HCT116 (cell line): ENCODE results near the gene COL5A3. TPM values are rescaled to one million over a fixed set of nuclear protein-coding genes. Genes with fewer than 3 reads are reported as not detected.

Experiments used
- ATAC-seq: fragments of 200-7000 bp; cut with Tn5 transposase; 2 replicates; pipeline ENCODE4 v1.9.1; 2020; ENCODE audit warnings: mild to moderate bottlenecking, moderate library complexity
- BruUV-seq: library from RNA; stranded (reverse); fragments of 400-500 nt; replicated peaks from 2 replicates; lab custom pipeline; 2021; lab: Mats Ljungman, UMichigan
- CTCF ChIA-PET: fragments of 300-600 bp; sonication (Branson Sonifier 250); formaldehyde crosslinking; loops from one replicate; lab custom pipeline; 2021; ENCODE audit warnings: antibody characterized with exemption; lab: Charles Lee
- POLR2A ChIA-PET: fragments of 300-600, 350-600 bp; sonication (Branson Sonifier 250); formaldehyde crosslinking; loops from one replicate; lab custom pipeline; 2021; ENCODE audit warnings: antibody characterized with exemption; lab: Charles Lee
- RAD21 ChIA-PET, 2 experiments: fragments of 300-600 bp; sonication (Branson Sonifier 250); formaldehyde crosslinking; loops; one replicate each; lab custom pipeline; 2023; ENCODE audit warnings: low total read pairs in 2 of 2; ENCODE audit not compliant: uncharacterized antibody in 2 of 2, unreplicated experiment in 2 of 2, low non-redundant PET in 1 of 2; lab: Charles Lee
- DNase-seq: peaks from one replicate; pipeline ENCODE4 v3.0.0-alpha.2; 2010; ENCODE audit warnings: low read depth, low spot score
- H2AFZ ChIP-seq: fragments of 200-600 bp; shearing (Covaris generic), sonication (generic); 2 replicates; pipeline ENCODE4 v1.6.1; 2017; ENCODE audit warnings: low read depth, mixed run types, mixed read lengths, antibody characterized with exemption, low read length; ENCODE audit not compliant: poor library complexity, severe bottlenecking
- H3K27ac ChIP-seq: 2 replicates; pipeline ENCODE4 v1.5.1; 2012; ENCODE audit warnings: low read depth, low read length
- H3K27me3 ChIP-seq: fragments of 200-600 bp; sonication (generic); 2 replicates; pipeline ENCODE4 v1.6.1; 2016; ENCODE audit warnings: mixed run types, low read length, mixed read lengths; ENCODE audit not compliant: insufficient read depth
- H3K36me3 ChIP-seq, 2 experiments: fragments of 200-500 bp in 1 of 2; fragments of 200-600 bp in 1 of 2; sonication (Bioruptor generic) in 1 of 2; sonication (generic) in 1 of 2; 2 replicates each; pipeline versions ENCODE4 v1.5.1 to v1.6.1; 2014 to 2016; ENCODE audit warnings: low read length in 2 of 2, inconsistent platforms in 1 of 2, mixed read lengths in 1 of 2, mixed run types in 1 of 2; ENCODE audit not compliant: insufficient read depth in 2 of 2, control insufficient read depth in 1 of 2
- H3K4me1 ChIP-seq, 2 experiments: fragments of 200-600 bp in 1 of 2; sonication (generic) in 1 of 2; 2 replicates each; pipeline versions ENCODE4 v1.5.1 to v1.6.1; 2012 to 2017; ENCODE audit warnings: low read length in 2 of 2, inconsistent platforms in 1 of 2, mild to moderate bottlenecking in 1 of 2, mixed read lengths in 1 of 2, mixed run types in 1 of 2, moderate library complexity in 1 of 2; ENCODE audit not compliant: insufficient read depth in 2 of 2, control insufficient read depth in 1 of 2
- H3K4me2 ChIP-seq: fragments of 200-600 bp; sonication (generic); 2 replicates; pipeline ENCODE4 v1.6.1; 2017; ENCODE audit warnings: mixed run types, low read length, mixed read lengths
- H3K4me3 ChIP-seq, 2 experiments: fragments of 200-600 bp in 1 of 2; sonication (generic) in 1 of 2; replicated peaks in 1 of 2; 2 replicates each; pipeline ENCODE4 v1.5.1; 2011 to 2016; ENCODE audit warnings: low read length in 2 of 2, control low read depth in 1 of 2, low read depth in 1 of 2, mild to moderate bottlenecking in 1 of 2, mixed read lengths in 1 of 2, mixed run types in 1 of 2
- H3K79me2 ChIP-seq: fragments of 200-600 bp; sonication (generic); 2 replicates; pipeline ENCODE4 v1.6.1; 2017; ENCODE audit warnings: mild to moderate bottlenecking, mixed run types, low read length, moderate library complexity, mixed read lengths; ENCODE audit not compliant: insufficient read depth
- H3K9ac ChIP-seq: fragments of 200-600 bp; sonication (generic); 2 replicates; pipeline ENCODE4 v1.6.1; 2016; ENCODE audit warnings: low read length, mixed read lengths
- H3K9me2 ChIP-seq: fragments of 200-600 bp; sonication (generic), shearing (Covaris generic); 2 replicates; pipeline ENCODE4 v1.6.1; 2017; ENCODE audit warnings: mixed run types, mild to moderate bottlenecking, moderate library complexity; ENCODE audit not compliant: insufficient read depth
- H3K9me3 ChIP-seq, 2 experiments: fragments of 200-500 bp in 1 of 2; fragments of 200-600 bp in 1 of 2; sonication (Bioruptor generic) in 1 of 2; sonication (generic) in 1 of 2; 2 replicates each; pipeline ENCODE4 v1.6.1; 2014 to 2017; ENCODE audit warnings: low read length in 2 of 2, mixed read lengths in 2 of 2, inconsistent platforms in 1 of 2, low read depth in 1 of 2, mild to moderate bottlenecking in 1 of 2, mixed run types in 1 of 2, moderate library complexity in 1 of 2; ENCODE audit not compliant: control insufficient read depth in 1 of 2, insufficient read depth in 1 of 2
- H4K20me1 ChIP-seq: fragments of 200-600 bp; sonication (generic), shearing (Covaris generic); 2 replicates; pipeline ENCODE4 v1.6.1; 2017; ENCODE audit warnings: mixed run types, mild to moderate bottlenecking, moderate library complexity; ENCODE audit not compliant: insufficient read depth
- ATF3 ChIP-seq: IDR thresholded peaks from 2 replicates; pipeline ENCODE4 v1.6.1; 2012
- CBX3 ChIP-seq: IDR thresholded peaks from 2 replicates; pipeline ENCODE4 v1.6.1; 2012; ENCODE audit warnings: low read depth
- CEBPB ChIP-seq: IDR thresholded peaks from 2 replicates; pipeline ENCODE4 v1.6.1; 2012; ENCODE audit warnings: low read depth
- EGR1 ChIP-seq: IDR thresholded peaks from 2 replicates; pipeline ENCODE4 v1.6.1; 2012; ENCODE audit warnings: low read depth
- ELF1 ChIP-seq: IDR thresholded peaks from 2 replicates; pipeline ENCODE4 v1.6.1; 2012; ENCODE audit warnings: low read depth, borderline replicate concordance
- EZH2 ChIP-seq: fragments of 200-600 bp; sonication (generic); IDR thresholded peaks from 2 replicates; pipeline ENCODE4 v1.6.1; 2017; ENCODE audit warnings: antibody characterized with exemption, mixed run types
- EZH2phosphoT487 ChIP-seq: fragments of 200-600 bp; IDR thresholded peaks from 2 replicates; pipeline ENCODE4 v1.6.1; 2018; ENCODE audit warnings: antibody characterized with exemption, borderline replicate concordance
- POLR2A ChIP-seq: IDR thresholded peaks from 2 replicates; pipeline ENCODE4 v1.7.0; 2011; ENCODE audit warnings: borderline replicate concordance; ENCODE audit not compliant: insufficient read depth, insufficient read length; ENCODE audit errors: extremely low read depth
- POLR2AphosphoS5 ChIP-seq: IDR thresholded peaks from 2 replicates; pipeline ENCODE4 v1.6.1; 2011; ENCODE audit warnings: mild to moderate bottlenecking, low read depth, low read length, moderate library complexity
- REST ChIP-seq: IDR thresholded peaks from 2 replicates; pipeline ENCODE4 v1.6.1; 2012; ENCODE audit warnings: low read depth
- SIN3A ChIP-seq: IDR thresholded peaks from 2 replicates; pipeline ENCODE4 v1.6.1; 2012; ENCODE audit warnings: low read depth
- SP1 ChIP-seq: IDR thresholded peaks from 2 replicates; pipeline ENCODE4 v1.6.1; 2012; ENCODE audit warnings: low read depth
- TCF7L2 ChIP-seq: IDR thresholded peaks from 2 replicates; pipeline ENCODE4 v1.7.0; 2011; ENCODE audit warnings: borderline replicate concordance, inconsistent platforms; ENCODE audit not compliant: insufficient read depth, insufficient read length; ENCODE audit errors: extremely low read depth
- YY1 ChIP-seq: IDR thresholded peaks from 2 replicates; pipeline ENCODE4 v1.6.1; 2011; ENCODE audit warnings: low read length, low read depth, moderate library complexity, mild to moderate bottlenecking; ENCODE audit not compliant: insufficient replicate concordance; ENCODE audit errors: extremely low read depth
- ZFX ChIP-seq: fragments of 450-650 bp; IDR thresholded peaks from 2 replicates; pipeline ENCODE4 v1.6.1; 2017
- ZNF274 ChIP-seq: fragments of 200-500 bp; sonication (Bioruptor generic); IDR thresholded peaks from 2 replicates; pipeline ENCODE4 v1.6.1; 2014; ENCODE audit warnings: mild to moderate bottlenecking, low read depth, low read length, inconsistent platforms
- intact Hi-C: fragments of 100-400 bp; cut with micrococcal nuclease; formaldehyde crosslinking; loops from 2 replicates; pipeline ENCODE4 v1.10.0; 2022
- total RNA-seq: library from RNA; stranded (reverse); gene quantifications from one replicate; pipeline ENCODE4 v1.2.1, GENCODE V29; 2021; ENCODE audit not compliant: unreplicated experiment
- TF ChIP-seq, protein P1 (sequence below): IDR thresholded peaks from 2 replicates; pipeline ENCODE4 v1.6.1; 2012

COL5A3 gene
- total RNA-seq, 1 experiment from 2014 or later, result 0.15 TPM

DNA sequence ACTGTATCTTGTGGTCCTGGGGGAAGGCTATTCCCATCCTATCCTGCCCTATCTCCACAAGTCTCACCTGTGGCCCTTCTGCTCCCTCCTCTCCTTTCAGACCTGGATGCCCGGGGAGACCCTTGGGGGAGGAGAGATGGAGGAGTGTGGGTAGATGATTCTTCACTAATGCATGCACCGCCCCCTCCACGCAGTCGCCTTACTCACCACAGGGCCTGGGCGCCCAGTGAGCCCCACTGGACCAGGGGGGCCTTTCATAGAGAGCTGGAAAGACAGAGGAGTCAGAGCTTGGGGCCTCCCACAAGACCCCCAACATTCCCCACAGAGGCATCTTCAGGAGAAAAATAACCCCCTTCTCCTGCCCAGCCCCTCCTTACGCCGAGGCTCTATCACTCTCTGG lies 14.3 kb downstream of the COL5A3 start:
- intact Hi-C loops, result no loop called here
- no peaks in the 10 kb centered on the region for H3K27me3 ChIP-seq
- BruUV-seq, result no TSS peak
- POLR2A ChIA-PET, result no interaction called here
- no peaks in the 10 kb centered on the region for H3K79me2 ChIP-seq
- TF ChIP-seq EZH2phosphoT487 (no peak), POLR2AphosphoS5 (no peak), YY1 (no peak), EGR1 (no peak), TCF7L2 (no peak), CEBPB (no peak), ZFX (no peak), ELF1 (no peak), ZNF274 (no peak), POLR2A (no peak), REST (no peak), SP1 (no peak), CBX3 (no peak), SIN3A (no peak), EZH2 (no peak), ATF3 (no peak)
- TF ChIP-seq, protein P1, sequence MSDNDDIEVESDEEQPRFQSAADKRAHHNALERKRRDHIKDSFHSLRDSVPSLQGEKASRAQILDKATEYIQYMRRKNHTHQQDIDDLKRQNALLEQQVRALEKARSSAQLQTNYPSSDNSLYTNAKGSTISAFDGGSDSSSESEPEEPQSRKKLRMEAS, result no peak
- ATAC-seq (no peak), DNase-seq (no peak)
- no peak overlapping the region for H3K9ac ChIP-seq
- H3K9me2 ChIP-seq, result no peaks in the 10 kb centered on the region
- no peaks in the 10 kb centered on the region for H3K9me3 ChIP-seq
- H4K20me1 ChIP-seq, result no peaks in the 10 kb centered on the region
- H2AFZ ChIP-seq, result no peak overlapping the region
- no peak overlapping the region for H3K27ac ChIP-seq
- no peak overlapping the region for H3K4me2 ChIP-seq
- CTCF ChIA-PET, result no interaction called here
- H3K36me3 ChIP-seq, result no peaks in the 10 kb centered on the region
- H3K4me1 ChIP-seq, result peaks cover 0 to 8% of the 10 kb centered on the region in 2 experiments; a peak in 3 of 4 replicates
- RAD21 ChIA-PET, result no interaction called here
- no peak overlapping the region for H3K4me3 ChIP-seq
